ENCODE measurements around the gene INPP5F.

Gene INPP5F

DNA sequence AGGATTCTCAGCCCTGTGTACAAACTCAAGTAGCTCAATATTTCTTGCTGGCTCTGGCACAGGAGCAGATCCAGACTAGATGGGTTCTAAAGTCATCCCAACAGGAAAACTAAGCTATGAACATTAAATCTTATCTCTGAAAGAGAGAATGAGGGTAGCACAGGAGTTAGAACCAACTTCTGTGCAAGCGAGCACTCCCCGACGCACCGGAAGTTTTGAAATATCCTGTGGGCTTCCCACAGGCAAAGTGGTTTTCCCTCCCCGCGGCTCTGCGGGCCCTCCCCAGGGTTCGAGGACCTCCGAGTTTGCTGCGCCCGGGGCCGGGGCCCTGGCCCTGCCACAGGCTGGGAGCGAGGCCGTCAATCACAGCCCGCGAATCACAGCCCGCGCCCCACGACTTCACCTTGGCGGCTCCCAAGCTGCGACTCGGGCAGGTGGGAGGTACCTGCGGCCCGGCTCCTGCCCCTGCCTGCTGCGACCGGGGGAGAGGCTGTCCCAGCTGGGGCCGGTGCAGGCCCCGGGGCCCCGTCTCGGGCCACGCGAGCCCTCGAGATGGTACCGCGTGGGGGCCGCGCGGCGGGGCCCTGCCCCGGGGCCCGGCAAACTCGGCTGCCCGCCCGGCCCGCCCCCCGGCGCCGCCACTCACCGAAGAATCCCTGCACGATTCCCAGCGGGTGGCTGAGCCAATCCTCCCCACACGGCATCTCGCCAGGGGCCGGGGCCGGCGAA, 146.2 kb downstream of the INPP5F start:
- DNase-seq, result peak; percentile 61

DNA sequence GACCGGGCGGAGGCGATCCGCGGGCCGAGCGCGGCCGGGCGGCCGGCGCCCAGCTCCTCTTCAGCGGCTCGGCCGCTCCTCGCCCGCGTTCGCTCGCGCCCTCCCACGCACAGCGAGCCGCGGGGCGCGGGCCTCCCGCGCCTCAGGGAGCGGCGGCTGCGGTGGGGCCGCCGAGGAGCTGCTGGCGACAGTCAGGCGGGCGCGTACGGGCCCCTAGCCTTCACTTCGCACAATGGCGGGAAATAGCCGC, 146.7 kb downstream of the INPP5F start, which contains the start of gene MCMBP:
Gene MCMBP (minus strand): TSS at position 234 of the 250 bp plus-strand sequence. CDS start 259 bp downstream, outside the sequence.
- no peak for DNase-seq

DNA sequence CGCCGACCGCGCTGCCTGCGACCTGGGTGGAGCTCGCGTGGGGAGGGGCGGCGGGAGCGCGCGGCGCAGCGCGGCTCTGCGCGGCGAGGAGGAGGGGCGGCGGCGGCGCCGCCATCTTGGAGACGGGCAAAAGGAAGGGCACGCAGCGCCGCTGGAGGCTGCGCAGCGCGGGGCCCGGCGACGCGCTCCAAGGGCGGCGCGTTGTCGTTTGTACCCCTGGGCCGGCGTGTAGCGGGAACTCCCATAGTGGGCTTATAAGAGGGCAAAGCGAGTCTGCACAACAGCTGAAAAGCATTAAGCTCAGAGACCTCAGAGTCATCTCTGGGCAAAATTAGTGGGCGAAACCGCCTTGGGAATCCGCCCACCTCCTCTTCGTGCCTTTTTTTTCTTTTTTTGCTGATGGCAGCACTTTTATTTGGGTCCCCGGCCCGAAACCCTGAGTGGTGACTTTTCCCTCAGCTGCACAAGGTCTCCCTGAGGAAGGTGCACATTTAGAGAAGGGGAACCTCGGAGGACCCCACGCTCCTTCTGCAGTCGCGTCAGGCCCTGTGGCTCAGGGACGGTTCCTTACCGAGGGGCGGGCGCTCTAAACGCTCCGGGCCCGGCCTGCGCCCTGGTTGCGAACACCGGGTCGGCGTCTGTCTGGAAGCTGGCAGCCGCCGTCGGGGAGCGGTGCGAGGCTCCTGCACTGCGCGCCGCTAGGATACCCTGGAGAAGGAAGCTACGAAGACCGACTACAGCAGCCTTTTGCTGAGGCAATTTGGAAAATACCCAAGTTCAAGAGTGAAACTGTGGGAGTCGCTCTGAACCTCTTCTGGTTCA, 147.2 kb downstream of the INPP5F start:
- peak; percentile 91 for DNase-seq

DNA sequence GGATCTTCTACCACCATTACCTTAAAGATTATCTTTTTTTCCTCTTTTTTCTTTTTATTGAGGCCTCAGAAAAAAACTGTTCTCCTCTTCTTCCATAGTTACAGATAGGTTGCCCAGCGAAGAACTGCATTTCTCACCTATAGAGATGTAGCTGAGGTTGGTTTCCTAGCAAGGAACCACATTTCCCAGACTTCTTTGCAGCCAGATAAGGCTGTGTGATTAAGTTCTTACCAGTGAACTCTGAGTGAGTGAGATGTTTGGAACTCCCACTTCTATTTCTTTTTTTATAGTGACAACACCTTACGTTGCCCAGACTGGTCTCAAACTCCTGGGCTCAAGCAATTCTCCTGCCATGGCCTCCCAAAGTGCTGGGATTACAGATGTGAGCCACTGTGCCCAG, 152.7 kb downstream of the INPP5F start:
- DNase-seq, result no peak
